Measurements from ENCODE around the gene ARL15.

Gene ARL15

DNA sequence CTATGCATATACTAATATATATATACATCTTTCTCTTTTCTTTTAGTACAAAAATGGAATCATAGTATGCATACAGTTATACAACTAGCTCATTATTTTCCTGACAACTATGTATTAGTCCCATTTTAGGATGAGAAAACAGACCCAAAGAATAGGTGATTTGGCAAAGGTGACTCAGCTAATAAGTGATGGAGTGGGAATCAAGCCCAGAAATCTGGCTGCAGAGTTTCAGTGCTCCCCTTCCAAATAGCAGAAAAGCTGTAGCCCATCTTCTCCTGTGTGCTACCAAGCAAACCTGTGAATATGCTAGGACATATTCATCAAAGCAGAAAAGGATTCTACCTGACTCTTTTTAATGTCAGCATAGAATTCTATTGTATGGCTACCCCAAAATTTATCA is 114.7 kb downstream of the ARL15 start:
- DNase-seq: no peak

DNA sequence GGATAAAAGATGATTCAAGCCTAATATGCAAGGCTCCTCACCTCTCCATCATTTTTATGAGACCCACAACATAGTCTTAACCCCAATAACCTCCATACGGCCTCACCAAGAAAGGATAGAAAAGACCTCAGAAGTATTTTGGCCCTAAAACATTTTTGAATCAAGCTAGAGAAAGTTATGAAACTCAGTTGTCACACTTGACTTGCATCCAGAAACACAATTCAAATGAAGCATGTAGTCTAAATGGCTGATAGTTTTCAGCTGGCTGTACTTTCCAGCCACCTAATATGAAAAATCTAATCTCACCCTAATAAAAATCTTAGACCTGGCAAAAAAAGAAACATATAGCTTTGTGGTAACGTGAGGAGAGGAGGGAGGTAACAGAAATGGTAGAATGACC is 116.1 kb downstream of the ARL15 start:
- no peak for DNase-seq

DNA sequence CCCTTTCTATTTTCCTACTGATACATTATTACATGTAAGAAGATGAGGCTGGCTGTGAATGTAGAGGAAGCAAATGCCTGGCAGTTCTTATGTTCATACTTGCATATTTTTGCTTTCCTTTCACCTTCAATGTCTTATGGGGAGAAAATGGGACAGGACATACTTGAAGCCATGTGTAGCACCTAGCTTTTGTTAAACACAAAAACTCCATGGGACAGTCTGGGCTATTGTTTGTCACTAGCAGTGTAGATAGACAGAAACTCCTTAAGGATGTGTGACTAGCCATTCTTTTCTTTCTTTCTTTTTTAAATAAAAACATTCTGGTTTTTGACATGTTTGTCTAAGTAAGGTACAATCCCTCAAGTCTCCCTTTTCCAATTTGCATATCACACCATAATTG is 122.7 kb downstream of the ARL15 start:
- DNase-seq: no peak

DNA sequence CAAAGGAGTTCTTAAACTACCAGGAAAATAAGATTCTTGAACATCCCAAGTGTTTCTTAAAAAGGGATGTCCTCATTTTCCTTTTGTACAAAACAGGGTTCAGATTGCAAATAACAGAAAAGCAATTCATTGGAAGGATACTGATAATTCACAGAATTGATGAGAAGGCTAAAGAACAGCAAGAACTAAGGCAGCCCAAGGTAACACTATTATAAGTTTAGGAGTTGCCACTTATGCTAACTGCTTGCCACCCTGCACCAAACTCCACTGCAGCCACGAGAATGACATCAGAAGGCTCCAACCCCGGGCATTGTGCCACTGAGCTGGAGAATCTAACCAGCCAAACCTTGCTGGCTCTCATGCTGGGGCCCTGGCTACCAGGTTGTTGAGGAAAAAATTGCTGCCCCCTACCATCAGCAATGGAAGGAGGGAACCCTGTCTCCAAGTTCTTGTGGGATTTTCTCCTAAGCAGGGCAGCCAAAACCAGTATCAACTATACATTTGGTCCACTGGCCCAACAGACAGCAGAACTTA is 123.4 kb downstream of the ARL15 start:
- no peak for DNase-seq

DNA sequence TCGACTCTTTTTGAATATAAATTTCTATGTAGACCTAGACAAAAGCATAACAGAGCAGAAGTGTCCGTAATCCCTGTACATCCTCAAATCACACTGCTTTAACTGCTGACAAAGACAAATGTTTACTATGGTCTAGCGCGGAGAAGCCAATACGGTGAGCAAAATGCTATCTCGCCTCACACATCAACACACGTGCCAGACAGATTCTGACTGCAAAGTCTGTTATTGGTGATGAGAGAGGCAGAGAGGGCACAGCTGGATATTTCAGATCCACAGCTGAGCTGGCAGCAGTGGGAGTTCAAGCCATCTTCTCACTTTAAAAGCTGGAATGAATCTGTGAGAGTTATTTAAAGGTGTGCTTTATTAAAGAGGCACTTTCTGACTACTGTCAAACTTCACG is 124.3 kb downstream of the ARL15 start:
- DNase-seq: no peak

DNA sequence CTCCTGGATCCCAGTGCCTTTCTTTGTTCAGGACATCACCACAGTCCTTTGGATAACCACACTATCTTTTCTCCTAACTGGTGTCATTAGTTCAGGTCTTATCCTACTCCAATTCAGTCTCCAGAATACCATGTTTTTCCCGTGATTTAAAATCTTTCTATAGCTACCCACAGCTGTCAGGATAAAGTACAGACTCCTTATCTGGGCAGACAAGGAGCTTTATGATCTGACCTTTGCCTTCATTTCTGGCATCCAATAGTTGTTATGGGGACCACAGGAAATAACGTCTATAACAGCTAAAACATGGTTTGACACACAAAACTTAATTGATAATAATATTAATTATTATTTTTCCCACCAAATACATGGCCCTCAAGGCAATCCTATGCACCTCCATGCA is 125.6 kb downstream of the ARL15 start:
- DNase-seq: no peak

DNA sequence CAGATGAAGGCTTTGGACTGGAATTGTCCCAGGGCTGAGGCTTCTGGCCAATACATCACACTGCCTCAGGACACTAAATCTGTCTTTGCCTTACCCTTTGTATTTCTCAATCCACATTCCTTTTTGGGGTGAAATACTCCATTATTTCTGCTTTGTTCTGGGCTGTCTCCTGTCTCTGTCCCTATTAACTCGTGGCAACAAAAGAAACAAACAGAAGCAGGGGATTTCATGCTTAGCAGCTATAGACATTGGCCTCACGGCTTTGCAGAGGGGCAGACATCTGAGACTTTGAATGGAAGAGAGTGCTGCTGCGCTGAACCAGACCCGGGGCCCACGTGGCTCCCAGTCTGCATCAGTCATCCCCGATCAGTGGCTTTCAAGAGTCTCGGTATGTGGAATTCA is 129.7 kb downstream of the ARL15 start:
- DNase-seq: no peak

DNA sequence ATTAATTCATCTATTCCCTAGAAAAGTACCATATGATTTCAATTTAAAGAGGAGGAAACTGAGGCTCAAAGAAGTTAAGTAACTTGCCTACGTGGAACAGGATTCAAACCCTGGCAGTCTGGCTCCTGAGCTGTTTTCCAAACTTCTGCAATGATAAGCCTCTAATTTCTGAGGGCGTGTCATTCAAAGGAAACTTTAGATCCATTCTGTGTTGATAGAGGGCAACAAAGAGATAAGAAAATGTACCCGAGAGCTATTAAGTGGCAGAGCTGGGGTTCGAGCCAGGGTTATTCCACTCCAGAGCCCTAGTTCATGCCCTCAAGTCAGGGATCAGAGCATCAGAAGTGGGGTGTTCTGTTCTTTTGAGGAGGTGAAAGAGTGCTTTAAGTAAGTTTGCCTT is 131.4 kb downstream of the ARL15 start:
- DNase-seq: no peak

DNA sequence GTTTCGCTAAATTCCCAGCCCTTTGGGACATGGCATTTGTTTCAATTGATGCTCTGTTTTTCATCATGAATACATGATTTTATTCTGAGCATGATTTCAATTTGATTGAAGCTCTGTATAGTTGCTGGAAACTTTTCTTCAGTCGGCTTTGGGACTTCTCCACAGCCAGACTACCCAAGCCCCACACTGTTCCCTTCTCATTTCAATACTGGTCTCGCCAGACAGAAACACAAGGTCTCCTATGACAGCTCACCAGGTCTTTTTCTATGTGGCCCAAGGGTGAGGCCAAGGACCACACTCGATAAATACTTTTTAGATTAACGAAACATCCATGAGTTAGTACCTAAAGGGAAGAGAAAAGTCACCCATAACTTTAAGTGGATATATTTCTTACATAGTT is 132.2 kb downstream of the ARL15 start:
- DNase-seq: no peak

DNA sequence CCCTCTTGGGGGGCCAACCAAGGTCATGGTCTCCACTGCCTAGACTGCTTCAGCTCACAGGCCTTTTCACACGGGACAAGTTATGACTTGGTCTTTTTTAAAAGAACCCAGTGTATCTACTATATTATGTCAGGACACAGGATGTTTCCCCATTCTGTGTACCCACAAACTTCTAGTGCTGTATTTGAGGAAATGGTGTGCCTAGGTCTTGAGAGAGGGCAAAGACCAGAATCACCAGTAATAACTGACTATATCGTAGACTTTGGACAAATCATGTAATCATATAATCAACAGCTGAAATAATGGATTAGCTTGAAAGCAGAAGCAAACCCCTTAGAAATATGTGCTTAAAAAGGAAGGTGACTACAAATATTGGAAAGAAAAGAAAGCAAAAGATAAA is 133.3 kb downstream of the ARL15 start:
- DNase-seq: no peak

DNA sequence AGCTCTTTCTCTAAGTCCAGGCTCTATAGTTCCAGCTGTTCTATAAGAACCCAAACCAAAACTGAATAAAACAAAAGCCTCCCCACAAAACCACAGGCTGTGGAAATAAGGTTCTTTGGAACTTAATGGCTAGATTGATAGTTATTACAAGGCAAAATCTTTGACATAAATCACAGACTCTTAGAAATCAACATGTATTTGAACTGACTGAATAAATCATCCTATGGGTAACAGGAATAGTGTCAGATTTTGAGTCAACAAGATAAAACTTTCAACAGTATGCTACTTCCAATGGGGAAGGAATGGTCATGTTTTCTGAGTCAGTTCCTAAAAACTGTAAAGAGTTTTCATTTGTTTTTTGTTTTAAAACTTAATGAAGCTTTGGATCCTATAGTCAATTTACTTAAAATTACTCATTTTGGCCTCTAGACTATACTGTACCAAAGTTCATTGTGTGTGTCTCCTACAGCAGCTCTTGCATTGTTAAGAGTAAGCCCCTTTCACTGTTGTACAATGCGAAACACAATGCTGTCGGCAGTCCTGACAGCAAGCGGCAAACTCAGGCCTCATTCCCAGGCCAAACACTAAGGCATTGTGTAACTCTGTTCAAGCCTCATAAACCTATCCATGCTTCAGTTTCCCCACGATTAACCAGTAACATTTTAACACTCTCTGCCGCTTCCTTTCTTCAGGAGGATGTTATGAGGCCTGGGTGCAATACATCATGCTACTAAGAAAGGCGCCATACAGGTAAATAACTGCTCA is 134.1 kb downstream of the ARL15 start:
- DNase-seq: no peak

DNA sequence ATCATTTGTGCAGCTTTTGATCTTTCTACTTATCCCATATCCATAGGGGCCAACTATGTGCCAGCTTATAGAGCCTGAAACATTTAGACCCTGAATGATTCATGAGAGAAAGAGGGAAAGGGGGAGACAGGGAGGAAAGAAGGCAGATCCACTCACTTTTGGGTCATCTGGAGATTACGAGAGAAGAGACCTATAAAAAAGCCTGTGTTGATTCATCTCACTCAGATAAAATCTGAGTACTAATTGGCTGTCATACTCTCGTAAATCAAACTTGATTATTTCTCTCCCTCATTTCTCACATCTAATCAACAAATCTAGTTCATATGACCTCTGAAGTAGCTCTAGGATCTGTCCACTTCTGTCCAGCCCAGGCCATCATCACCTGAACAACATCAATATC is 137.1 kb downstream of the ARL15 start:
- DNase-seq: no peak

DNA sequence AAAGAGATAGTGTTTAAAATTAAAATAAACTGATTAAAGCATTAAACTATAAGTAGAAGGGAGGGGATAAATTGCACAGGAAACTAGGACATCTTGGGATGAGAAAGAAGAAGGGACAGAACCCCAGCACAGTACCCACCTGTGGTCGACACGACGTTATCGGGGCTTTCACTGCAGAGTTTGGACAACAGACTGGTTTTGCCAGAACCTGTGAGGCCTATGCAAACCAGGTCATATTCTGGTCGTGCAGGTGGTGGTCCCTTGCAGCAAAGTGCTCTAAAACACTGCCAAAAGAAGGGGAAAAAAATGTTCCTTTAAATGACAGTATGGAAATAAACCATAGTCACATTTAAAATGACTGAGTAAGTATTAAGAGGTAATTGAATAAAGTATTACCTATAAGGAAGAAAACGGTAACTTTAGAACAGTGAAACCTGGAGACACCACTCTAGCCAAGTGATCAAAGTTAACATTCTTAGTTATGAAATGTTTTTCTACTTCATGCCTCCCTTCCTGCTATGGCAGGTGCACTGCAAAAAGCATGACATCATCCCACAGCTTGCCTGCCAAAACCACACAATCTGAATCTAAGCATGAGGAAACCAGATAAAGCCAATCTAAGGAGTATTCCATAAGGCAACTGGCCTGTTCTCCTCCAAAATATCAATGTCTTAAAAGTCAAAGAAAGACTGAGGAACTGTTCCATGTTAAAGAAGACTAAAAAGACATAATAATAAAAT is 138.6 kb downstream of the ARL15 start:
- peak in 1 of 2 experiments; percentile 0 for DNase-seq

DNA sequence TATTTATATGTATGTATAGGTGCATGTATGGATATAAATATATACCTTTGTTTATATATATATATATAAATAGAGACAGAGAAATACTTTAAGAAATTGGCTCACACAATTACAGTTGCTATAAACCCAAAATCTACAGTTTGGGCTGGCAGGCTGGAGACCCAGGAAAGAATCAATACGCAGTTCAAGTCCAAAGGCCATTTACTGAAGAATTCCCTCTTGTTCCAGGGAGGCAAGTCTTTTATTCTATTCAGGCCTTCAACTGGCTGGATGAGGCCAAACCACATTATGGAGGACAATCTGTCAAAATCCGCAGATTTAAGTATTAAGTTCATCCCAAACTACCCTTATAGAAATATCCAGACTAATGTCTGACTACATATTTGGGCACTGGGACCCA is 144.7 kb downstream of the ARL15 start:
- DNase-seq: no peak

DNA sequence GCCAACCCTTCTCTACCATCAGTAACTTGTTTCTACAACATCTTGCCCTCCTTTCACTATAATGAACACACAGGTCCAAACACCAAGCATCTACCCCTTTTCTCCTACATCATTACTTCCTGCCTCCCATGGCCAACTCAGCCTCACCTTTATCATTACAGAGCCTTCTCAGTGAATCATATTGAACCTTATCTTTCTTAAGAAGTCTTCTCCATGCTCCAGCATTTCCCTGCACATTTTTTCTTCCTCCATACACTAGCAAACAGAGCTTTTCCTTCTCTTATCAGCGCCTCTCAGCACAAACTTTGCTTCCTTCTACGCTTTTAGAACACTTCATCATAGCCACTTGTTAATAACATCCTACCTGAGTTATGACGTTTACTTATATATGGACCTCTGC is 148.2 kb downstream of the ARL15 start:
- no peak for DNase-seq

DNA sequence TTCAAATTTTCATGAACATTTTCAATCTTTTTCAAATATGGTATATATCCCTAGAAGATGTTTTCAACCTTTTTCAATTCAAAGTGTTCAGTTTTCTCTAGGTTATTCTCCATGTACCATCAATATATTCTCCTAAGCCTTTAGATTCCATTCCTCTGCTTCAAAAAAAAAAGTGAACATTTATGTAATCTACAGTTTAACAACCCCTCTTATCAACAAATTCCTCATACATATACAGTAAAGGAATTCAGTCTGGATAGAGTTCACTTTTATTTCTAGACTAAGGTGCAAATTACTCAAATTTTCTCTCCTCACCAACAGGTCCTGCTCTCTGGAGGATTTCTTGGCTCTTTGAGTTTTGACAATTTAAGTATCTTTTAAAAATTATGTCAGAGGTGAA is 150.0 kb downstream of the ARL15 start:
- no peak for DNase-seq

DNA sequence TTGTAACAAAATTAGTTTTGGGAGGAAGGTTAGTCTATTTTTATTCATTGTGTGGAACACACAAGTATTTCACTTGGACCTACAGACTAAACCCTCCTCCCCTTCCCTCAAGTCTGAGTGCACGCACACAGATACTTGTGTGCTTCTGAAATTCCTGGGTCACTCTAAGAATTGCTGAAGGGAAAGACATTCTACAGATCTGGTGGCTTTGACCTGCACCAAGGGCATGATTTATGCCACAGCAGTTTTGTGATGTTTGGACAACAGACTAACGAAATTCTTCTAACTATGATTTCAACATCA is 150.5 kb downstream of the ARL15 start:
- DNase-seq: no peak

DNA sequence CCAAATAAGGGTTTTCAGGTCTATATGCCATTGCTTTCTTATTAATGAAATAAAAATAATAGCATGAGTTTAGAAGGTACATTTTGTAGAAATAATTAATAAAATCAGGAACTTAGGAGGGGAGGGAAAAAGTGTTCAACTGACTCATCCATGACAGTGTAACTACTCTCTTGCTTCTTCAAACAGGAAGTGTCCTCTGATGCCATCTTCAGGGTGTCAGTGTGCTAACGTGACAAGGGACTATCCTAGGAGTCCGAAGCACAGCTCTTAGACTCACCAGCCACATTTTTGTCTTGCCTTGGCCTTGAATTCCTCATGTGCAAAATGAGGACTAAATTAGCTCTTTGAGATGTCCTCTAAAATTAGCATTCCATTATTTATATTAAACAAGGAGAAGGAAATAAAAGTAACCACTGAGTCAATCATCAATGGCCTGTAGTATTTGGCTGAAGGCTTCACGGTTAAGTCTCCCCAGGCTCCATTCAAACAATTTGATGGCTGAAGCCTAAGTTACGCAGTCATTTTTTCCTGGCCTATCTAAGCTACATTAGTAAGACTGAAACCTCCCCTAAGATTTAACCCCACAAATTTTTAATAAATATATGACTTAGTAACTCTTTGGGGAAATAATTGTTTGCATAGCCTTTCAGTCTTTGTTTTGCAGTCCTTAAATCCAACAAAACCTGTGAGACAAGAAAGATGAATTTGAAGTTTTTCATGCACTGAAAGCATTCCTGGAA is 151.1 kb downstream of the ARL15 start:
- no peak for DNase-seq

DNA sequence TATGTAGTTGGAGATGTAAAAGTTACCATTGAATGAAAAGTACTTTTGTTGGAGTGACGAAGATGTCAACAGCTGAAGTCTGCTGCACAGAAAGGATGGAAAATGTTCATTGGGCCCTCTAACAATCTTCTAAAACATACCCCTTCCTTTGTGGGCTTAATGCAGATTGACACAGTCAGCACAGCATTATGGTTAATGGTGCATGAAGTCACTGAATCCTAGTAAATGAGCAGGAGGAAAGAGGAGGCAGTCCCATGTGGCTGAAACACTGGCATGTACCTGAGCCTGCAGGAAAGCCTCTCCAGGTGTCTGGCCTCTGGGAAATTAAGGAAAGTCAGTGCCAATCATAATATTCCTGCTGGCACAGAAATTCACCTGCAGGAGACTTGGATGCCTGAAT is 153.8 kb downstream of the ARL15 start:
- DNase-seq: no peak

DNA sequence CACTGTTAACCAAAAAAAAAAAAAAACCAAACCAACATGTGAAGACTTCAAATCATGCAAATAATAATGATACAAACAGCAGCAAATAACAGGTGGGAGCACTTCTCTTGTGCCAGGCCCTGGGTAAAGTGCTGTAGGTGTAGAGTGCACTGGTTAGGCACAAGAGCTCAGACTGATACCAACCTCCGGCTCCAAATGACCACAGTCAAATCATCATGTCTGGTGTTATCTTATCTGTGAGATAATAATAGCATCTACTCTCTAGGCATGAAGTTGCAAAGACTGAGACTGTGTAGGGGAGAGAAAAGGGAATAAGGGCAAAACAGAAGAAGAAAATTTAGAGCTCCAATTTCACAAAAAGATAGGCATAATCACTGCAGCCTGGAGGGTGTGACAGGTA is 159.5 kb downstream of the ARL15 start:
- no peak for DNase-seq

DNA sequence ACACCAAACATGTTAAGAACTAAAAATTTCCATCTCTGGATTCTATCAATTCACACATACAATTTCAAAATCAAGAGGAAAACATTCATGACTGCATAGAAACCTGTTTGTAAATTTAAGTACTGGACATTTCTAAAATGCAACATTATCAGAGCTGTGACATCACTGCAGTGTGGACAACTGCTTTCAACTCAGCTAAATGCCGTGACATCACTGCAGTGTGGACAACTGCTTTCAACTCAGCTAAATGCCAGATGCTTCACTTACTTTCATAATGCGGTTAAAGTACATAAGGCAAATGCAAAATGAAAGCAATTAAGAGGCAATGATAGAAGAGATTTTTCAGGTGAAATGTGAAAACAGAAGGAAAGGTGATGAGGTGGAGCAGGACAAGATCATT is 161.5 kb downstream of the ARL15 start:
- peak; percentile 70 to 76 for DNase-seq

DNA sequence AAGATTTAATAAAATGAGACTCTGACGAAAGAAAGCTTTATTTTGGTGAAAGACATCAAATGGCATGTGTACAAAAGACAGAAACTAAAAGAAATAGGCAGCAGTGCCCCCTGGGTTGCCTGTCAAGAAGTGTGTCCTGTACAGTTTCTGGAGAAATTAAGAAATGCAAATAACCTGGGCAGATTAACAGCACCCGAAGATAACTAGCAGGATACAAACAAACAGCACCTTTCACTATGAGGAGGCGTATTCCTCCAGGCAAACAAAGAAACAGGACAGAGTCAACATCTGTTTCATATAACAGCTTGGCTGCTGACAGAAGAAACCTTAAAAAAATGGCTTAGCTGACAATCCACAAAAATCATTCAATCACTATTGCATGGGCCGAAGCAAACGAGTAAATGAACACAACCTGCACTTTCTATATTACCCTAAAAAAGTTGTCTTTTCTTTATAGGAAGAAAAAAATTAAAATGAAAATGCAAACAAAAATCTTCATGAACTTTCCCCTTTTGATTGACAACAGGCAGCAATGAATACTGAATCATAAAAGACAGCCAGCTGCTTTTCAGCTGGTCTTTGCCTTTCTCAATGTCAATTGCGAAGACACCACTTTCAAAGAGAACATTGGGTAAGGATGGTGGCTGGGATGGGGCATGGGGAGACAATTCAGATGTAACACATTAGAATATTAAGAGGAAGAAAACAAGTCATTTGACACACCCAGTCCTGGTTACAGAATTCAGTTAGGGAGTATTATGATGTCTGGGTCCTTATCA is 162.1 kb downstream of the ARL15 start:
- DNase-seq: peak in 1 of 2 experiments; percentile 22

DNA sequence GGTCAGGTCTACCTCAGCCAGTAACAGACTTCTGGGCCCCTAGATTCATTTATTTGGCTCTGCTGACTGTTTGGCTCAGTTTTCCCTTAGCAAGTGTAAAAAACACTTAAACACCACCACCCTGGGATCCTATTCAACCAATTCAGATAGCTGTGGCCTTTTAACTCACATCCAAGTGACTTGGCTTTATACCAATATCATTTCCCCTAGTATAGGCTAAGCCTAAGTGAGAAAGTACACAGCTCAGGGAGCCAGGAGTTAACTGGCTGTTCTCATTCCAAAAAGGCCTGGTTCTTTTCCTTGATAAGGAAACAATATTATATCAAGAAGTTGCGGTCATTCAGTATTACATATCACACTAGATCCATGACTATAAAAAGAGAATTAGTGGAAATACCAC is 163.5 kb downstream of the ARL15 start:
- DNase-seq: no peak

Data from SHP77 (cell line).